Subcutaneous abdominal adipose tissue (tissue), 5 donors: Measurements from ENCODE around the gene ZFP42.

Source experiments
- H3K27ac ChIP-seq: one replicate; pipeline ENCODE4 v1.7.0; 2013; ENCODE audit warnings: low read depth, mild to moderate bottlenecking, inconsistent platforms, low read length, moderate library complexity
- H3K27me3 ChIP-seq, 5 donors: one replicate each; pipeline ENCODE4 v1.7.0; 2013; ENCODE audit warnings: low read length in 5 of 5, inconsistent platforms in 1 of 5; ENCODE audit not compliant: control insufficient read depth in 5 of 5, insufficient read depth in 4 of 5
- H3K36me3 ChIP-seq, 5 donors: one replicate each; pipeline ENCODE4 v1.7.0; 2013; ENCODE audit warnings: low read length in 5 of 5; ENCODE audit not compliant: control insufficient read depth in 5 of 5, insufficient read depth in 5 of 5
- H3K4me1 ChIP-seq, 5 donors: one replicate each; pipeline ENCODE4 v1.7.0; 2013; ENCODE audit warnings: low read length in 5 of 5, mild to moderate bottlenecking in 3 of 5, moderate library complexity in 1 of 5; ENCODE audit not compliant: control insufficient read depth in 5 of 5, insufficient read depth in 5 of 5
- H3K4me3 ChIP-seq, 5 donors: one replicate each; pipeline ENCODE4 v1.7.0; 2013; ENCODE audit warnings: low read length in 5 of 5, low read depth in 1 of 5
- H3K9ac ChIP-seq, 5 donors: one replicate each; pipeline ENCODE4 v1.7.0; 2013; ENCODE audit warnings: low read length in 5 of 5, mild to moderate bottlenecking in 4 of 5, moderate library complexity in 3 of 5
- H3K9me3 ChIP-seq, 5 donors: one replicate each; pipeline ENCODE4 v1.7.0; 2013; ENCODE audit warnings: low read length in 5 of 5; ENCODE audit not compliant: control insufficient read depth in 5 of 5
- donor health status: healthy.
- donor health status: healthy.
- donor health status: healthy.
- donor health status: healthy.
- donor health status: healthy.

ZFP42 gene

DNA sequence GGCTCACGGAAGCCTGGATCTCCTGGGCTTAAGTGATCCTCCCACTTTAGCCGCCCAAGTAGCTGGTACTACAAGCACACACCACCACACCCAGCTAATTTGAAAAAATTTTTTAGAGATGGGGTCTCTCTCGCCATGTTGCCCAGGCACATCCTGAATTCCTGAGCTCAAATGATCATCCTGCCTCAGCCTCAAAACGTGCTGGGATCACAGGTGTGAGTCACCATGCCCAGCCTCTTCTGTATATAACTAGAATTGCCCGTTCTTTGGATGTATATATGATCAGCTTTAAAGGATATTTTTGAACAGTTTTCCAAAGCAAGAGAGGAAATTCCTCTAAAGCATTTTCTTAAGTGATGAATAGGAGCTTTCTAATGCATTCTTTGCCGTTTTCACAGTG is 22.7 kb downstream of the ZFP42 start:
- Histone ChIP-seq H3K36me3 (no peaks in the 10 kb centered on the region), H3K9me3 (no peaks in the 10 kb centered on the region), H3K27ac (no peak overlapping the region), H3K27me3 (peaks cover 0 to 3% (median 0%) of the 10 kb centered on the region in 5 donors), H3K4me1 (no peaks in the 10 kb centered on the region), H3K9ac (no peak overlapping the region), H3K4me3 (no peak overlapping the region)

GRCh38 chr4:188021548-188022249 is 26.1 kb downstream of the ZFP42 start:
- no peaks in the 10 kb centered on the region for H3K27me3 ChIP-seq

DNA sequence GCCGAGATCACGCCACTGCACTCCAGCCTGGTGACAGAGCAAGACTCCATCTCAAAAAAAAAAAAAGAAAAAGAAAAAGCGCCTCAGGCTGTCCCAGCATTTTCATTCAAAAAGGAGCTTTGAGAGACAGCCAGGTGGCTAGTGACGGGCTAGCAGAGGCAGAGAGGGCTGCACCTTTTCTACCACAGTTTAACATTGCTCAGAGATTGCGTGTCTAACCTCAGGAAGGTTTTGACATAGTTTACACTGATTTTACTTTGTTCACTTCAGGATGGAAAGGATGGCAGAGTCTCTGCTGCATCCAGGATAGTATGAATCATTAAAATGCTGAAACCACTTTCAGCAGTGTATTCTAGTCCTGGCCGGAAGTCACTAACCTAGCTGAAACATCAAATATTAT is 28.1 kb downstream of the ZFP42 start:
- no peak overlapping the region for H3K9ac ChIP-seq
- H3K4me1 ChIP-seq, result no peaks in the 10 kb centered on the region
- no peaks in the 10 kb centered on the region for H3K9me3 ChIP-seq
- H3K36me3 ChIP-seq, result no peaks in the 10 kb centered on the region
- no peak overlapping the region for H3K4me3 ChIP-seq
- H3K27me3 ChIP-seq, result no peaks in the 10 kb centered on the region
- H3K27ac ChIP-seq, result no peak overlapping the region

More at GRCh38 chr4:188021548-188022249, 26.1 kb downstream of the ZFP42 start:
- Histone ChIP-seq H3K9me3 (no peaks in the 10 kb centered on the region), H3K36me3 (no peaks in the 10 kb centered on the region), H3K4me3 (no peak overlapping the region), H3K9ac (no peak overlapping the region), H3K27ac (no peak overlapping the region), H3K4me1 (no peaks in the 10 kb centered on the region)

GRCh38 chr4:188025476-188025875 is 29.9 kb downstream of the ZFP42 start:
- H3K27ac ChIP-seq, result no peak overlapping the region
- H3K27me3 ChIP-seq, result no peaks in the 10 kb centered on the region
- no peaks in the 10 kb centered on the region for H3K4me1 ChIP-seq
- H3K4me3 ChIP-seq, result no peak overlapping the region
- no peaks in the 10 kb centered on the region for H3K36me3 ChIP-seq
- no peak overlapping the region for H3K9ac ChIP-seq
- H3K9me3 ChIP-seq, result peaks cover 0 to 3% (median 0%) of the 10 kb centered on the region in 5 donors

DNA sequence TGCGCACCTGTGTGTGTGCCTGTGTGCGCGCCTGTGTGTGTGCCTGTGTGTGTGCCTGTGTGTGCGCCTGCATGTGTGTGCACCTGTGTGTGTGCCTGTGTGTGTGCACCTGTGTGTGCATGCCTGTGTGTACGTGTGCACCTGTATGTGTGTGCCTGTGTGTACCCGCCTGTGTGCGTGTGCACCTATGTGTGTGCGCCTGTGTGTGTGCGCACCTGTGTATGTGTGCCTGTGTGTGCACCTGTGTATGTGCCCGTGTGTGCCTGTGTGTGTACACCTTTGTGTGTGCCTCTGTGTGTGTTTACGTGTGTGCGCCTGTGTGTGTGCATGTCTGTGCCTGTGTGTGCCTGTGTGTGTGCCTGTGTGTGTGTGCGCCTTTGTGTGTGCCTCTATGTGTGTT is 33.5 kb downstream of the ZFP42 start:
- H3K27ac ChIP-seq, result no peak overlapping the region
- H3K9ac ChIP-seq, result no peak overlapping the region
- no peak overlapping the region for H3K4me3 ChIP-seq

DNA sequence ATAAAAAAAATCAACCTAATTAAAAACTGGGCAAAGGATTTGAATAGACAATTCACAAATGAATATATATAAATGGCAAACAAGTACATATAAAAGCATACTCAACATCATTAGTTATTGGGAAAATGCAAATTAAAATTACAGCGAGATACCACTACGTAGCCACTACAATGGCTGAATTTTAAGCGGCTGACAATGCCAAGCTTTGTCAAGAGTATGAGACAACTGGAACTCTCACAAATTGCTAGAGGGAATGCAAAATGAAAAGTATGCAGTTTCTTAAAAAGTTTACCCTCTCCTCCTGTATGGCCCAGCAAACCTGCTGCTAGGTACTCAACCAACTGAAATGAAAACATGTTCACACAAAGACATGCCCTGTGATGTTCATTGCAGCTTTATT is 34.8 kb downstream of the ZFP42 start:
- Histone ChIP-seq H3K36me3 (no peaks in the 10 kb centered on the region), H3K4me1 (no peaks in the 10 kb centered on the region), H3K27ac (no peak overlapping the region), H3K4me3 (no peak overlapping the region), H3K9ac (no peak overlapping the region), H3K9me3 (peaks cover 0 to 3% (median 0%) of the 10 kb centered on the region in 5 donors), H3K27me3 (no peaks in the 10 kb centered on the region)

More for the DNA sequence above, 33.5 kb downstream of the ZFP42 start:
- H3K27me3 ChIP-seq, result no peaks in the 10 kb centered on the region
- peaks cover 0 to 3% (median 0%) of the 10 kb centered on the region in 5 donors for H3K9me3 ChIP-seq
- no peaks in the 10 kb centered on the region for H3K36me3 ChIP-seq
- no peaks in the 10 kb centered on the region for H3K4me1 ChIP-seq

DNA sequence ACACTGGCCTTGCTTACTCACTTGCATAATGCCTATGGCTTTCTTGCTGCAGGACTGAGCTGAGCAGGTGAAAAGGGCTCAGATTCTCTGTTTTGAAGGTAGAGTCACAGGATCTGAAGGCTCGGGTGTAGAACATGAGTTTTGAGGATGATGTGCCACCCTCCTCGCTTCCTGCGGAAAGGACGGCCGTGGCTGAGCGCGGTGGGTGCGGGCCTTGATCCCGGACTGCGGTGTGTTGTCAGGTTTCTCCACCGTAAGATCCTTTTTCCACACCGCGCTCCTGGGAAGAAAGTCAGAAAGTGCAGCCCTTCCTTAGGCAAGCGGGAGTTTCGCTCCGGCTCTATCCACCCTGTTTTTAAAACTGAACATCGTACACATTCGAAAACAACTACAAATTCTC is 36.2 kb downstream of the ZFP42 start:
- H3K9ac ChIP-seq, result no peak overlapping the region

GRCh38 chr4:188032170-188032569 is 36.6 kb downstream of the ZFP42 start:
- H3K9me3 ChIP-seq, result peaks cover 0 to 3% (median 0%) of the 10 kb centered on the region in 5 donors
- H3K27ac ChIP-seq, result no peak overlapping the region
- no peaks in the 10 kb centered on the region for H3K36me3 ChIP-seq
- H3K27me3 ChIP-seq, result no peaks in the 10 kb centered on the region
- H3K9ac ChIP-seq, result no peak overlapping the region
- H3K4me1 ChIP-seq, result no peaks in the 10 kb centered on the region
- no peak overlapping the region for H3K4me3 ChIP-seq

More for the DNA sequence above, 36.2 kb downstream of the ZFP42 start:
- Histone ChIP-seq H3K4me1 (no peaks in the 10 kb centered on the region), H3K27me3 (no peaks in the 10 kb centered on the region), H3K4me3 (no peak overlapping the region), H3K9me3 (peaks cover 0 to 3% (median 0%) of the 10 kb centered on the region in 5 donors), H3K27ac (no peak overlapping the region), H3K36me3 (no peaks in the 10 kb centered on the region)

DNA sequence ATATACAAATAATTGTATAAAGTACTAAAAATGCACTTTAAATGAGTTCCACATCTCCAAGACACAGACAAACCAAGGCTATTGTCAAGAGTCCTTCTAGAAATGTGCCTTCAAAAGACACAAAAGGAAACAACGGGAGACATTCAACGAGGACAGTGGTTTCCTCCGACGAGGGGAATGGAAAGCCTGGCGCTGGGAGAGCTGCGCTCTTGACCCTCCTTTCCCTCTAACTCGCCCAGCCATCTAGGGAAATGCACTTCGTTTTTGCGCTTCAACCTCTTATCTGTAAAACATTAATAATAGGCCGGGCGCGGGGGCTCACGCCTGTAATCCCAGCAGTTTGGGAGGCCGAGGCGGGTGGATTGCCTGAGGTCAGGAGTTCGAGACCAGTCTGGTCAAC is 37.0 kb downstream of the ZFP42 start:
- peaks cover 0 to 3% (median 0%) of the 10 kb centered on the region in 5 donors for H3K9me3 ChIP-seq
- no peaks in the 10 kb centered on the region for H3K36me3 ChIP-seq
- H3K4me1 ChIP-seq, result no peaks in the 10 kb centered on the region
- H3K27me3 ChIP-seq, result no peaks in the 10 kb centered on the region
- H3K27ac ChIP-seq, result no peak overlapping the region
- H3K4me3 ChIP-seq, result no peak overlapping the region
- H3K9ac ChIP-seq, result no peak overlapping the region

- H3K36me3 ChIP-seq, result no peaks in the 10 kb centered on the region
These were observed 41.6 kb downstream of the ZFP42 start for GRCh38 chr4:188037003-188037713.

More at GRCh38 chr4:188037003-188037713, 41.6 kb downstream of the ZFP42 start:
- no peaks in the 10 kb centered on the region for H3K27me3 ChIP-seq
- no peak overlapping the region for H3K4me3 ChIP-seq
- no peak overlapping the region for H3K27ac ChIP-seq
- no peaks in the 10 kb centered on the region for H3K4me1 ChIP-seq
- peaks cover 0 to 4% (median 0%) of the 10 kb centered on the region in 5 donors for H3K9me3 ChIP-seq
- H3K9ac ChIP-seq, result no peak overlapping the region
